ENCODE results near the gene FRRS1L. TPM values are rescaled to one million over a fixed set of nuclear protein-coding genes. Genes with fewer than 3 reads are reported as not detected.

Gene FRRS1L
- total and polyA plus RNA-seq, 5 donors, result 0.91 to 5.9 (median 3.9) TPM

DNA sequence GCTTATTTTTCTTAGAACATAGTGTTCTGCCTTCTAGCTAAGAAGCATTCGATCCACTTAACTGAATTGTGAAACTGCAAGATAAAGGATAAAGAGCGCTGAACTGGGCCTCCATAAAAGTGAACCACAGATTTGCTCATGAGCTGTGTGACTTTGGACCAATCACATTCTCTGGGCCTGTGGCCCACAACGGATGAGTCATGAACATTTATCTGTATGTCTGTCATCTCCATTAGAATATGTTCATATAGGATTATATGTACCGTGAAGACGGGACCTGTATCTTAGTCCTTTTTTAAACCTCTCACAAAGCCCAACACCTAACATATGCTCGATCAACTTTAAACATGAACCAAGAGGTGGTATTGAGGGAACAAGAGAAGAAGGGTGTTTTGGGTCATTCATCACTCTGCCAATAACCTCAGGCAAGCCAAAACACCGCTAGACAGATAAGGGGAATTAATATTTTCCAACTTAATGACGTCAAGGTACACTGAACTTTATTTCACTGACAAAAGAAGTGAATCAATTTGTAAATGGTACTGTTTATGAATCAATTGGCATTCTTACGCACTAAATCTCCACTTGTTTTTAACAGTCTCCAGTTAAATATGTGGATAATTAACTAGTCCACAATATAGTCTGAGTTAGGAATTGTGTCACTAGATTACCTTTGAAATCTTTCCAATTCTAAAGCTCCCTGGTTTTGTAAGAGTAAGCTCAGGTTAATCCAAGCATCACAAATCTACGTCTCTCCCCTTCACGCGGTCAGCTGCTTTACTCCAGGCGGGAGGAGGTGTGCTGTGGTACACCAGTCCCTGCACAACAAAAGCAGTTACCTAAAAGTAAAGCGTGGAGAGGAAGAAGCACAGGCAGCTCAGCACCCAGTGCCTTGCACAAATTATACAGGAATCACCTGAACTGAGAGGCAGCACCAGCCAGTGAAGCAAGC is 48.9 kb downstream of the FRRS1L start:
- DNase-seq (peak; percentile 67 to 86 (median 76)), ATAC-seq (peak; percentile 30 to 52)
- Histone ChIP-seq H3K4me1 (ENCODE audit: control insufficient read depth, insufficient read depth, low read length) (peaks cover 7% of the 10 kb centered on the region), H3K27me3 (ENCODE audit: control insufficient read depth, insufficient read depth) (no peaks in the 10 kb centered on the region), H3K9me3 (ENCODE audit: control insufficient read depth, low read length) (no peaks in the 10 kb centered on the region), H3K27ac (ENCODE audit: low read length) (peak overlapping the region; percentile 84), H3K4me3 (ENCODE audit: low read length) (peak overlapping the region; percentile 83)
- intact Hi-C loops (cut with DNase I), result no loop called here
- WGBS, result 23% methylated on average over 14 of the region's 14 CpGs

DNA sequence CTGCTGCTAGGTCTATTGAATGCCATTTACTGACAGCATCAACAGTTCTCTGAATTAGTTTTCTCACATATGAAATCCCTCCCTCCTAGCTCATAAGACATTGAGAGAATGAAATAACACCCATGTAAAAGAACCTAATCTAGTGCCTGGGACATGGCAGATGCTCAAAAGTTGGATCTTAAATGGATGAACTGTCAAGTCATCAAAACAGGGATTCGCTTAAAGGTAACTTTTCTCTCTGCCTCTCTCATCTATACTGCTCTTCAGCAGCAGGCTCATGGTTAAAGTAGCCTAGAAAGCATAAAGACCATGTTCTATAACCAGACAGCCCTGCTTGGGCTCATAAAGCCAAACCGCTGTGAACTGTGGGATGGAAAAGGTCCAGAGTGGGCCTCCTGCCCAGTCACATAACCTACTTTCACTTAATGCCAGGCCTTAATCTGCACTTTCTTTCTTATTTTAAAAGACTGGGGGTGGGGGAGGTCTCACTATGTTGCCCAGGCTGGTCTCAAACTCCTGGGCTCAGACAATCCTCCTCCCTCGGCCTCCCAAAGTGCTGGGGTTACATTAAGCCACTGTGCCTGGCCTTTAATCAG is 51.0 kb downstream of the FRRS1L start:
- ATAC-seq (no peak), DNase-seq (peak; percentile 52 to 79 (median 78))
- no peaks in the 10 kb centered on the region for H3K27me3 ChIP-seq (ENCODE audit: control insufficient read depth, insufficient read depth)
- WGBS, result 73% methylated on average over 3 of the region's 3 CpGs
- H3K4me3 ChIP-seq (ENCODE audit: low read length), result no peak overlapping the region
- intact Hi-C loops (cut with DNase I), result no loop called here
- H3K27ac ChIP-seq (ENCODE audit: low read length), result peak overlapping the region; percentile 56
- H3K4me1 ChIP-seq (ENCODE audit: control insufficient read depth, insufficient read depth, low read length), result peaks cover 9% of the 10 kb centered on the region
- no peaks in the 10 kb centered on the region for H3K9me3 ChIP-seq (ENCODE audit: control insufficient read depth, low read length)

DNA sequence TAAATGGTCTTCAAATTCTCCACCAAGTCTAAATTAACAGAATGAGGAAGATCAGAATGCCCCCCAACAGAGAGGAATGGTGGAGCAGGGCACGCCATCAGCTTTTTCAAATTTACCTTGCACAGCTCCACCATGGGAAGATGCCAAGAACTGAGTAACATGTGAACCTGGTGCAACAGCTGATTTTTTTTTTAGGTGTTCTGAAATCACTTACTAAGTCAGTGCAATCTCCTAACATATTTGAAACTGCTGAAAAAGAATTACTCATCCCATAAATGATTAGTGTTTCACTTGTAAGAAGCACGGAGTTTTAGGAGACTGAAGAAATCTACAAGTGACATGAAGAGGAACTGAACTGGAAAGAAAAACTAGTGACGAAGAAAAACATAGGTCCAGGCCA is 52.4 kb downstream of the FRRS1L start:
- no peak overlapping the region for H3K27ac ChIP-seq (ENCODE audit: low read length)
- DNase-seq, result no peak
- H3K4me3 ChIP-seq (ENCODE audit: low read length), result no peak overlapping the region
- intact Hi-C loops (cut with DNase I), result no loop called here
- H3K4me1 ChIP-seq (ENCODE audit: control insufficient read depth, insufficient read depth, low read length), result peaks cover 9% of the 10 kb centered on the region
- H3K27me3 ChIP-seq (ENCODE audit: control insufficient read depth, insufficient read depth), result no peaks in the 10 kb centered on the region
- WGBS, result 83% methylated on average over 3 of the region's 3 CpGs
- H3K9me3 ChIP-seq (ENCODE audit: control insufficient read depth, low read length), result no peaks in the 10 kb centered on the region
- no peak for ATAC-seq

DNA sequence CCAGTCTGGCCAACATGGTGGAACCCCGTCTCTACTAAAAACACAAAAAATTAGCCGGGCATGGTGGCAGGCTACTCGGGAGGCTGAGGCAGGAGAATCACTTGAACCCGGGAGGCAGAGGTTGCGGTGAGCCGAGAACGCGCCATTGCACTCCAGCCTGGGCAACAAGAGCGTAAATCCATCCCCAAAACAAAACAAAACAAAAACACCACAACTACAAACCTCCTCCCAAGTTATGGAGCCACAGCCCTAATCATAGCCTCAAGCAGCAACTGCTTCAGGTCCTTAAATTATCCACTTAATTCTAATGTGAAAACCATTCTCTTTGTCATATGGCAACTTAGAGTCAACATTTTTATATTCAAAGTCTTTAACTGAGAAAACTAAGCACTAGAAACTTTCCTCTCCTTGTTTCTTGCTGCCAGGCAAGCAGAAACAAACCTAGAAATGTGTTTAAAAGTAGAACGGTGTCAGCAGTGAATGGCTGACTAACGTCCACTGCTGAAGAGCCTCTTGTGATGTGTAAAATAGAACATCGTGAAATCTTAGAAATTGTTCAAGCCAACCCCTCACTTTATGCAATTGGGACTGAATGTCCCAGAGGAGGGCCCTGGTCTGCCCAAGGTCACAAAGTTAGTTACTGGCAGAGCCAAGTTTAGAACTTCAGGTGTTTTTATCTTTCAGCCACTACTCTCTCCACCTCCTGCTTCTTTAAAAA is 53.0 kb downstream of the FRRS1L start:
- Histone ChIP-seq H3K4me1 (ENCODE audit: control insufficient read depth, insufficient read depth, low read length) (peaks cover 9% of the 10 kb centered on the region), H3K9me3 (ENCODE audit: control insufficient read depth, low read length) (no peaks in the 10 kb centered on the region), H3K27me3 (ENCODE audit: control insufficient read depth, insufficient read depth) (no peaks in the 10 kb centered on the region), H3K4me3 (ENCODE audit: low read length) (no peak overlapping the region), H3K27ac (ENCODE audit: low read length) (peak overlapping the region; percentile 84)
- intact Hi-C loops (cut with DNase I), result no loop called here
- no peak for ATAC-seq
- 77% methylated on average over 12 of the region's 12 CpGs for WGBS
- no peak for DNase-seq

DNA sequence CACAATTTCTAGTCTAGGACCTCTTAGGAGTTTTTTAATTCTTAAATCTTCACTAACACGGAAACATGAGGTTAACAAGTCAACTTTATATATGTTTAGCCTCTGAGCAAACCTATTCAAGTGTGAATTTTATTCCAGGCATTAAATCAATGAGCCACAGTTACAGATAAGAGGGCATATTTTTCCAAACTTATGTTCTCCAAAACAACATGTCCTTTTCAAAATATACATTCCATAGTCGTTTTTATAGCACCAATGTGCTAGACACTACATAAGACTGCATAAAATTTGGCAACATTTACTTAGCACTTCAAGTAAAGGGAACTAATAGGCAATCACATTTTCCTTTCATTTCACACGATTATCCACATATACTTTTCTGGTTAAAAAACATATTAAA is 53.8 kb downstream of the FRRS1L start:
- H3K27ac ChIP-seq (ENCODE audit: low read length), result no peak overlapping the region
- H3K9me3 ChIP-seq (ENCODE audit: control insufficient read depth, low read length), result no peaks in the 10 kb centered on the region
- WGBS, result 57% methylated on average over 3 of the region's 3 CpGs
- ATAC-seq, result no peak
- intact Hi-C loops (cut with DNase I), result no loop called here
- no peak for DNase-seq
- peaks cover 9% of the 10 kb centered on the region for H3K4me1 ChIP-seq (ENCODE audit: control insufficient read depth, insufficient read depth, low read length)
- H3K27me3 ChIP-seq (ENCODE audit: control insufficient read depth, insufficient read depth), result no peaks in the 10 kb centered on the region
- H3K4me3 ChIP-seq (ENCODE audit: low read length), result no peak overlapping the region

DNA sequence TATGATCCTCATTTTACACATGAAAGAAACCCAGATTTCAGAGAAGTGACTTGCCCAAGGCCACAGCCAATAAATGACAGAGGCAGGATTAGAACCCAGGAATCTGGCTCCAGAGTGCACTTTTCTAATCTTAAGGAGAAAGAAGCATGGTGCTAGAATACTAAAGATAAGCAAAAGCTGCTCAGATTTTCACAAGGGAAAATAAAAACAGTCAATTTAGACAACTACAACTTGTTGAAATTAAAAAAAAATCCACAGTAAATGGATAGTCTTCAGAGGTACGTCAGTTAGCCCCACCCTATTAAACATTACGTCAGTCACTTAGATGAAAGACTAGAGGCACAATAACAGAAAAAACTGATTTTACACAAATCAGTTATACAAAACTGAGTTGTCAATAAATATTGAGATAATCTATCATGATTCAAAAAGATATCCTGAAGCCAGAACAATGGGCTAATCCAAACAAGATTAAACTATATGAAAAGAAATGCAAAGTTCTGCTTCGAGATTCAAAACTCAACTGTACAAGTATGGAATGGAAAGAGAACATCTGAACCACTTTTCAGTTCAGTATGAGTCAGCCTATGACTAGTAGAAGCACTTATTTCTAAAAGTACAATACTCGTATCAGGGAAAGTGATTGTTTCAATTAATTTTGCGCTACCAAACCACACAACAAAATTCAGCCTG is 56.6 kb downstream of the FRRS1L start:
- peak overlapping the region; percentile 10 for H3K4me3 ChIP-seq (ENCODE audit: low read length)
- peak in 1 of 2 donors; percentile 64 for ATAC-seq
- 29% methylated on average over 5 of the region's 5 CpGs for WGBS

DNA sequence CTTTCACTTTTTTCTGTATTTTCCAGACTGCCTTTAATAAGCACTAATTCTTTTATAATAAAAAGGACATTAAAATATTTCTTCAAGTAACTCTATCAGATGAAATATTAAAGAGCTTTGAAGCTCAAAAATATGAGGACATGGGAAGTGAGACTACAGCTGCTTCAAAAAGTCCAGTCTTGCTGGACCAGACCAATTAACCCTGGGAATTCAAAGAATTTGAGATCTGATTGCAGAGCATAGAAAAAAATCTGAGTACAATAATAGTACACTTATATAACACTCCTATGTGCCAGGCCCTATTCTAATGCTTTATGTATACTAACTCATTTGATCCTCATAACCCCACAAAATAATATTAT is 57.1 kb downstream of the FRRS1L start:
- no peaks in the 10 kb centered on the region for H3K9me3 ChIP-seq (ENCODE audit: control insufficient read depth, low read length)
- H3K27ac ChIP-seq (ENCODE audit: low read length), result peak overlapping the region; percentile 86
- DNase-seq, result no peak
- ATAC-seq, result no peak
- no peaks in the 10 kb centered on the region for H3K27me3 ChIP-seq (ENCODE audit: control insufficient read depth, insufficient read depth)
- intact Hi-C loops (cut with DNase I), result loop anchor here in 1 of 4 donors (10.0 kb wide), 1 partner anchor 205 kb away; no protein-coding TSS in a partner anchor
- no peak overlapping the region for H3K4me3 ChIP-seq (ENCODE audit: low read length)
- peaks cover 5% of the 10 kb centered on the region for H3K4me1 ChIP-seq (ENCODE audit: control insufficient read depth, insufficient read depth, low read length)

More for the DNA sequence above, 56.6 kb downstream of the FRRS1L start:
- intact Hi-C loops (cut with DNase I), result no loop called here
- H3K27ac ChIP-seq (ENCODE audit: low read length), result peak overlapping the region; percentile 86
- DNase-seq, result no peak
- no peaks in the 10 kb centered on the region for H3K27me3 ChIP-seq (ENCODE audit: control insufficient read depth, insufficient read depth)
- no peaks in the 10 kb centered on the region for H3K9me3 ChIP-seq (ENCODE audit: control insufficient read depth, low read length)
- peaks cover 5% of the 10 kb centered on the region for H3K4me1 ChIP-seq (ENCODE audit: control insufficient read depth, insufficient read depth, low read length)

DNA sequence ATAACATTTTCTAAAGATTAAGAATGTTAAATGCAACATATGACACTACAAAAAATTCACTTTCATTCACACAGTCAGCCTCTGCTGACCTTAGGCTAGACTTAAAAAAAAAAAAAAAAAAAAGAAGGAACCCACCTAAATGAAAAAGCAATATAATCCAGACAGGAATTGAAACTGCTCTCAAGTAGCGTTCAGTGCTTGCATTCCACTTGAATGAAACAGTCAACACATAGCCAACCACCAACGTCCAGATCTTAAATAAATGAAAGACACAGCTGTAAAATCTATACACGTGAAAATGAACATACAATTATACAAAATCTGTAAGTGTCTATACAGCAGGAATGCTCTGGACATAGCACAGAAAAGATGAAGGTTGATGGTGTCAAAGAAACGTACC is 58.7 kb downstream of the FRRS1L start:
- DNase-seq, result no peak
- intact Hi-C loops (cut with DNase I), result loop anchor here in 1 of 4 donors (10.0 kb wide), 1 partner anchor 206 kb away; no protein-coding TSS in a partner anchor
- Histone ChIP-seq H3K4me3 (ENCODE audit: low read length) (no peak overlapping the region), H3K27me3 (ENCODE audit: control insufficient read depth, insufficient read depth) (no peaks in the 10 kb centered on the region), H3K4me1 (ENCODE audit: control insufficient read depth, insufficient read depth, low read length) (peaks cover 2% of the 10 kb centered on the region), H3K27ac (ENCODE audit: low read length) (no peak overlapping the region), H3K9me3 (ENCODE audit: control insufficient read depth, low read length) (no peaks in the 10 kb centered on the region)
- 42% methylated on average over 4 of the region's 4 CpGs for WGBS
- ATAC-seq, result no peak

DNA sequence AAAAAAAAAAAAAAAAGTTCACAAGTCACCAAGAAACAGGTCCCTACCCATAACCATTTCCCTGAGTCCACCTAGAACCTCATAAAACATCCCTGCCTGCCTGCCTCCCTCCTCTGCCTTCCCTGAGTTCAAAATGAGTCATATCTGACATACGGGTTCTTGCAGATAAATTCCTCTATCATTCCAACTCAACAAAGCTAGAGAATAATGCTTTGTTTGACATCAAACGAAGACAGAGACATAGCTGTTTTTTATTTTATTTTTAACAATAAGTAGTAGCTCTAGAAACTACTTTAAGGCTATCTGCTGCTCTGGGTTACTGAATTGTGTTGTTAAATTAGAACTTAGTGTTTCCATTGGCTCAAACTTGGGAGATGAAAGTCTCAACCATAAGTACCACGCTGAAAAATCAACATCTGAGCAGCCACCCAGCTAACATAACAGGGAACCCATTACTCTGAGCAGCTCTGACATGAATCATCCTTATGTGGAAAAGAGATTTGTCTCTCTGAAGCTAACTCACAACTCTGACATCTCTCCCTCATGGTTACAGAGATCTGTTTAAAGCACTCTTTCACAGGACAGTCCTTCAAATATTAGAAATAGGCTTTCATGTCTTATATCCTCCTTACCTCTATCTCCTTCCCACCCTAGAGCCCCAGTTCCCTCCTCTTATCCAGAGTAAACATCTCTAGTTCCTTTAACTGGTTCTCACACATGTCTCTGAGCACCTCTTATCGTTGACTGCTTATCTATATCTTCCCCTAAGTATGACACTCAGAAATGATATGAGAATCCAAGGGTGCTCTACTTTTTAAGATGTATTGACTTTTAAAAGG is 59.4 kb downstream of the FRRS1L start:
- DNase-seq (no peak), ATAC-seq (peak; percentile 34 to 65)
- Histone ChIP-seq H3K4me3 (ENCODE audit: low read length) (no peak overlapping the region), H3K27ac (ENCODE audit: low read length) (peak overlapping the region; percentile 36), H3K9me3 (ENCODE audit: control insufficient read depth, low read length) (no peaks in the 10 kb centered on the region), H3K4me1 (ENCODE audit: control insufficient read depth, insufficient read depth, low read length) (peaks cover 2% of the 10 kb centered on the region), H3K27me3 (ENCODE audit: control insufficient read depth, insufficient read depth) (no peaks in the 10 kb centered on the region)
- WGBS, result 28% methylated on average over 4 of the region's 4 CpGs
- intact Hi-C loops (cut with DNase I), result loop anchor here in 1 of 4 donors (10.0 kb wide), 1 partner anchor 207 kb away; no protein-coding TSS in a partner anchor

DNA sequence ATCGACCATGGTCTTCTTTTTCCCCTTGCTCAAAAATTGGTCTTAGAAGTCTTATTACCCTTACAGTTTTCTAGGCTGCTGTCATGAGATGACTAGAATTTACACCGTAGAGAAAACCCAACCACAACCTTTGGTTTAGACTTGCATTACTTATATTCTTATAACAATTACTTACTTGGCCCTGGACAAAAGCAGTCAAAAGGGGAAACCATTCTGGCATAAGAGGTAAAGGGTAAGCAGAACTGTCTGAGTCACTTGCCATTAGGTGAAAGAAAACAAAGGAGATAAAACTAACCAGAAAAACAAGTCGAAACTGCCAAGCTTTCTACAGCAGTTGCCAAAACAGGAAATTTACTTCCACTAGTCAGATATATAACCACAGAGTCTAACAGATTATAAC is 65.2 kb downstream of the FRRS1L start:
- H3K4me1 ChIP-seq (ENCODE audit: control insufficient read depth, insufficient read depth, low read length), result peaks cover 12% of the 10 kb centered on the region
- ATAC-seq (peak in 1 of 2 donors; percentile 68), DNase-seq (no peak)
- no peak overlapping the region for H3K27ac ChIP-seq (ENCODE audit: low read length)
- no peak overlapping the region for H3K4me3 ChIP-seq (ENCODE audit: low read length)
- intact Hi-C loops (cut with DNase I), result loop anchor here in 1 of 4 donors (10.0 kb wide), 1 partner anchor 213 kb away; no protein-coding TSS in a partner anchor
- 47% methylated on average over 3 of the region's 3 CpGs for WGBS
- no peaks in the 10 kb centered on the region for H3K27me3 ChIP-seq (ENCODE audit: control insufficient read depth, insufficient read depth)
- no peaks in the 10 kb centered on the region for H3K9me3 ChIP-seq (ENCODE audit: control insufficient read depth, low read length)
